ENCODE measurements around the gene PRKCQ.

PRKCQ gene

GRCh38 chr10:6465854-6466601, 114.0 kb downstream of the PRKCQ start:
- no peak overlapping the region for H3K27ac ChIP-seq (ENCODE audit: low read depth in 2 of 2, low read length in 2 of 2)
- no peak overlapping the region for H3K9ac ChIP-seq (ENCODE audit: low read depth in 1 of 2, low read length in 2 of 2)
- no peak overlapping the region for H3K4me3 ChIP-seq (ENCODE audit: low read length in 2 of 2)
- H3K9me3 ChIP-seq (ENCODE audit: control insufficient read depth in 2 of 2, low read length in 2 of 2), result no peaks in the 10 kb centered on the region
- H3K4me1 ChIP-seq (ENCODE audit: control insufficient read depth in 2 of 2, insufficient read depth in 2 of 2, low read length in 2 of 2), result no peaks in the 10 kb centered on the region
- no peaks in the 10 kb centered on the region for H3K36me3 ChIP-seq (ENCODE audit: control insufficient read depth in 2 of 2, insufficient read depth in 2 of 2, low read length in 2 of 2)
- no peaks in the 10 kb centered on the region for H3K27me3 ChIP-seq (ENCODE audit: control insufficient read depth in 2 of 2, insufficient read depth in 2 of 2, low read length in 2 of 2)

- Histone ChIP-seq H3K4me3 (ENCODE audit: low read length in 2 of 2) (no peak overlapping the region), H3K9me3 (ENCODE audit: control insufficient read depth in 2 of 2, low read length in 2 of 2) (no peaks in the 10 kb centered on the region), H3K36me3 (ENCODE audit: control insufficient read depth in 2 of 2, insufficient read depth in 2 of 2, low read length in 2 of 2) (no peaks in the 10 kb centered on the region)
Observed at GRCh38 chr10:6465437-6465836, 114.6 kb downstream of the PRKCQ start.

GRCh38 chr10:6464862-6465430, 115.1 kb downstream of the PRKCQ start:
- H3K27me3 ChIP-seq (ENCODE audit: control insufficient read depth in 2 of 2, insufficient read depth in 2 of 2, low read length in 2 of 2), result no peaks in the 10 kb centered on the region
- no peak overlapping the region for H3K27ac ChIP-seq (ENCODE audit: low read depth in 2 of 2, low read length in 2 of 2)
- no peaks in the 10 kb centered on the region for H3K36me3 ChIP-seq (ENCODE audit: control insufficient read depth in 2 of 2, insufficient read depth in 2 of 2, low read length in 2 of 2)
- no peak overlapping the region for H3K9ac ChIP-seq (ENCODE audit: low read depth in 1 of 2, low read length in 2 of 2)
- H3K9me3 ChIP-seq (ENCODE audit: control insufficient read depth in 2 of 2, low read length in 2 of 2), result no peaks in the 10 kb centered on the region
- H3K4me1 ChIP-seq (ENCODE audit: control insufficient read depth in 2 of 2, insufficient read depth in 2 of 2, low read length in 2 of 2), result no peaks in the 10 kb centered on the region
- H3K4me3 ChIP-seq (ENCODE audit: low read length in 2 of 2), result no peak overlapping the region

More at GRCh38 chr10:6465437-6465836, 114.6 kb downstream of the PRKCQ start:
- no peak overlapping the region for H3K27ac ChIP-seq (ENCODE audit: low read depth in 2 of 2, low read length in 2 of 2)
- H3K27me3 ChIP-seq (ENCODE audit: control insufficient read depth in 2 of 2, insufficient read depth in 2 of 2, low read length in 2 of 2), result no peaks in the 10 kb centered on the region
- no peak overlapping the region for H3K9ac ChIP-seq (ENCODE audit: low read depth in 1 of 2, low read length in 2 of 2)
- H3K4me1 ChIP-seq (ENCODE audit: control insufficient read depth in 2 of 2, insufficient read depth in 2 of 2, low read length in 2 of 2), result no peaks in the 10 kb centered on the region

GRCh38 chr10:6463366-6463765, 116.7 kb downstream of the PRKCQ start:
- H3K27me3 ChIP-seq (ENCODE audit: control insufficient read depth in 2 of 2, insufficient read depth in 2 of 2, low read length in 2 of 2), result no peaks in the 10 kb centered on the region
- H3K27ac ChIP-seq (ENCODE audit: low read depth in 2 of 2, low read length in 2 of 2), result no peak overlapping the region
- no peak overlapping the region for H3K4me3 ChIP-seq (ENCODE audit: low read length in 2 of 2)
- H3K9ac ChIP-seq (ENCODE audit: low read depth in 1 of 2, low read length in 2 of 2), result no peak overlapping the region
- H3K4me1 ChIP-seq (ENCODE audit: control insufficient read depth in 2 of 2, insufficient read depth in 2 of 2, low read length in 2 of 2), result no peaks in the 10 kb centered on the region
- no peaks in the 10 kb centered on the region for H3K36me3 ChIP-seq (ENCODE audit: control insufficient read depth in 2 of 2, insufficient read depth in 2 of 2, low read length in 2 of 2)
- H3K9me3 ChIP-seq (ENCODE audit: control insufficient read depth in 2 of 2, low read length in 2 of 2), result no peaks in the 10 kb centered on the region

GRCh38 chr10:6461961-6462360, 118.1 kb downstream of the PRKCQ start:
- Histone ChIP-seq H3K27ac (ENCODE audit: low read depth in 2 of 2, low read length in 2 of 2) (no peak overlapping the region), H3K27me3 (ENCODE audit: control insufficient read depth in 2 of 2, insufficient read depth in 2 of 2, low read length in 2 of 2) (no peaks in the 10 kb centered on the region), H3K9ac (ENCODE audit: low read depth in 1 of 2, low read length in 2 of 2) (no peak overlapping the region), H3K4me3 (ENCODE audit: low read length in 2 of 2) (no peak overlapping the region), H3K4me1 (ENCODE audit: control insufficient read depth in 2 of 2, insufficient read depth in 2 of 2, low read length in 2 of 2) (no peaks in the 10 kb centered on the region), H3K36me3 (ENCODE audit: control insufficient read depth in 2 of 2, insufficient read depth in 2 of 2, low read length in 2 of 2) (no peaks in the 10 kb centered on the region), H3K9me3 (ENCODE audit: control insufficient read depth in 2 of 2, low read length in 2 of 2) (no peaks in the 10 kb centered on the region)

GRCh38 chr10:6460861-6461409, 119.1 kb downstream of the PRKCQ start:
- H3K9me3 ChIP-seq (ENCODE audit: control insufficient read depth in 2 of 2, low read length in 2 of 2), result no peaks in the 10 kb centered on the region
- no peaks in the 10 kb centered on the region for H3K27me3 ChIP-seq (ENCODE audit: control insufficient read depth in 2 of 2, insufficient read depth in 2 of 2, low read length in 2 of 2)
- H3K36me3 ChIP-seq (ENCODE audit: control insufficient read depth in 2 of 2, insufficient read depth in 2 of 2, low read length in 2 of 2), result no peaks in the 10 kb centered on the region
- H3K4me1 ChIP-seq (ENCODE audit: control insufficient read depth in 2 of 2, insufficient read depth in 2 of 2, low read length in 2 of 2), result no peaks in the 10 kb centered on the region
- H3K9ac ChIP-seq (ENCODE audit: low read depth in 1 of 2, low read length in 2 of 2), result no peak overlapping the region
- H3K4me3 ChIP-seq (ENCODE audit: low read length in 2 of 2), result no peak overlapping the region
- no peak overlapping the region for H3K27ac ChIP-seq (ENCODE audit: low read depth in 2 of 2, low read length in 2 of 2)

GRCh38 chr10:6458814-6459213, 121.3 kb downstream of the PRKCQ start:
- Histone ChIP-seq H3K27ac (ENCODE audit: low read depth in 2 of 2, low read length in 2 of 2) (no peak overlapping the region), H3K36me3 (ENCODE audit: control insufficient read depth in 2 of 2, insufficient read depth in 2 of 2, low read length in 2 of 2) (no peaks in the 10 kb centered on the region), H3K4me1 (ENCODE audit: control insufficient read depth in 2 of 2, insufficient read depth in 2 of 2, low read length in 2 of 2) (no peaks in the 10 kb centered on the region)

GRCh38 chr10:6457376-6457775, 122.7 kb downstream of the PRKCQ start:
- Histone ChIP-seq H3K9ac (ENCODE audit: low read depth in 1 of 2, low read length in 2 of 2) (no peak overlapping the region), H3K27ac (ENCODE audit: low read depth in 2 of 2, low read length in 2 of 2) (no peak overlapping the region), H3K36me3 (ENCODE audit: control insufficient read depth in 2 of 2, insufficient read depth in 2 of 2, low read length in 2 of 2) (no peaks in the 10 kb centered on the region), H3K9me3 (ENCODE audit: control insufficient read depth in 2 of 2, low read length in 2 of 2) (no peaks in the 10 kb centered on the region), H3K4me1 (ENCODE audit: control insufficient read depth in 2 of 2, insufficient read depth in 2 of 2, low read length in 2 of 2) (no peaks in the 10 kb centered on the region), H3K4me3 (ENCODE audit: low read length in 2 of 2) (no peak overlapping the region), H3K27me3 (ENCODE audit: control insufficient read depth in 2 of 2, insufficient read depth in 2 of 2, low read length in 2 of 2) (no peaks in the 10 kb centered on the region)

More at GRCh38 chr10:6458814-6459213, 121.3 kb downstream of the PRKCQ start:
- Histone ChIP-seq H3K27me3 (ENCODE audit: control insufficient read depth in 2 of 2, insufficient read depth in 2 of 2, low read length in 2 of 2) (no peaks in the 10 kb centered on the region), H3K9me3 (ENCODE audit: control insufficient read depth in 2 of 2, low read length in 2 of 2) (no peaks in the 10 kb centered on the region), H3K4me3 (ENCODE audit: low read length in 2 of 2) (no peak overlapping the region), H3K9ac (ENCODE audit: low read depth in 1 of 2, low read length in 2 of 2) (no peak overlapping the region)

- H3K27me3 ChIP-seq (ENCODE audit: control insufficient read depth in 2 of 2, insufficient read depth in 2 of 2, low read length in 2 of 2), result no peaks in the 10 kb centered on the region
- H3K9me3 ChIP-seq (ENCODE audit: control insufficient read depth in 2 of 2, low read length in 2 of 2), result no peaks in the 10 kb centered on the region
- no peaks in the 10 kb centered on the region for H3K4me1 ChIP-seq (ENCODE audit: control insufficient read depth in 2 of 2, insufficient read depth in 2 of 2, low read length in 2 of 2)
- no peak overlapping the region for H3K4me3 ChIP-seq (ENCODE audit: low read length in 2 of 2)
- H3K9ac ChIP-seq (ENCODE audit: low read depth in 1 of 2, low read length in 2 of 2), result no peak overlapping the region
- H3K27ac ChIP-seq (ENCODE audit: low read depth in 2 of 2, low read length in 2 of 2), result no peak overlapping the region
- H3K36me3 ChIP-seq (ENCODE audit: control insufficient read depth in 2 of 2, insufficient read depth in 2 of 2, low read length in 2 of 2), result no peaks in the 10 kb centered on the region
Observed at GRCh38 chr10:6456067-6456466, 124.0 kb downstream of the PRKCQ start.

- no peak overlapping the region for H3K9ac ChIP-seq (ENCODE audit: low read depth in 1 of 2, low read length in 2 of 2)
- H3K9me3 ChIP-seq (ENCODE audit: control insufficient read depth in 2 of 2, low read length in 2 of 2), result no peaks in the 10 kb centered on the region
- no peaks in the 10 kb centered on the region for H3K36me3 ChIP-seq (ENCODE audit: control insufficient read depth in 2 of 2, insufficient read depth in 2 of 2, low read length in 2 of 2)
- H3K27ac ChIP-seq (ENCODE audit: low read depth in 2 of 2, low read length in 2 of 2), result no peak overlapping the region
- H3K4me3 ChIP-seq (ENCODE audit: low read length in 2 of 2), result no peak overlapping the region
- no peaks in the 10 kb centered on the region for H3K4me1 ChIP-seq (ENCODE audit: control insufficient read depth in 2 of 2, insufficient read depth in 2 of 2, low read length in 2 of 2)
- H3K27me3 ChIP-seq (ENCODE audit: control insufficient read depth in 2 of 2, insufficient read depth in 2 of 2, low read length in 2 of 2), result no peaks in the 10 kb centered on the region
Observed at GRCh38 chr10:6455592-6455991, 124.5 kb downstream of the PRKCQ start.

Data from mucosa of rectum (tissue), 2 donors.